Neural crest cell (in vitro differentiated cells): Measurements from ENCODE around the gene TICAM1. TPM values are rescaled to one million over a fixed set of nuclear protein-coding genes. Genes with fewer than 3 reads are reported as not detected.
"Not testable (repeated sequence)": the region's sequence is repeated elsewhere in the genome, so short reads cannot be mapped to it uniquely, and the experiment has no call there.

Source experiments
- DNase-seq: peaks from one replicate; pipeline ENCODE4 v3.0.0; 2021; ENCODE audit warnings: low read depth, mixed read lengths, low spot score
- H3K27ac Mint-ChIP-seq: one replicate; pipeline ENCODE4 v1.8.0; 2021; ENCODE audit warnings: mild to moderate bottlenecking, mixed read lengths; ENCODE audit not compliant: unreplicated experiment
- H3K27me3 Mint-ChIP-seq: 2 replicates; pipeline ENCODE4 v1.8.0; 2021; ENCODE audit warnings: low read depth, mild to moderate bottlenecking, mixed read lengths
- H3K36me3 Mint-ChIP-seq: 2 replicates; pipeline ENCODE4 v1.8.0; 2021; ENCODE audit warnings: low read depth, mild to moderate bottlenecking, mixed read lengths
- H3K4me1 Mint-ChIP-seq: 2 replicates; pipeline ENCODE4 v1.8.0; 2021; ENCODE audit warnings: mixed read lengths
- H3K4me3 Mint-ChIP-seq: one replicate; pipeline ENCODE4 v1.8.0; 2021; ENCODE audit warnings: mild to moderate bottlenecking, mixed read lengths
- H3K9me3 Mint-ChIP-seq: 2 replicates; pipeline ENCODE4 v1.8.0; 2021; ENCODE audit warnings: mixed read lengths
- CTCF ChIP-seq: fragments of 200-600 bp; sonication (generic); conservative IDR thresholded peaks from 2 replicates; pipeline ENCODE4 v1.5.0; 2021; ENCODE audit warnings: antibody characterized with exemption, mild to moderate bottlenecking
- total RNA-seq: library from RNA; stranded (reverse); gene quantifications from 2 replicates; pipeline ENCODE4 v1.2.1, GENCODE V29; 2021

TICAM1 gene
- total RNA-seq, 1 donor from 2014 or later: 0.72 TPM

DNA sequence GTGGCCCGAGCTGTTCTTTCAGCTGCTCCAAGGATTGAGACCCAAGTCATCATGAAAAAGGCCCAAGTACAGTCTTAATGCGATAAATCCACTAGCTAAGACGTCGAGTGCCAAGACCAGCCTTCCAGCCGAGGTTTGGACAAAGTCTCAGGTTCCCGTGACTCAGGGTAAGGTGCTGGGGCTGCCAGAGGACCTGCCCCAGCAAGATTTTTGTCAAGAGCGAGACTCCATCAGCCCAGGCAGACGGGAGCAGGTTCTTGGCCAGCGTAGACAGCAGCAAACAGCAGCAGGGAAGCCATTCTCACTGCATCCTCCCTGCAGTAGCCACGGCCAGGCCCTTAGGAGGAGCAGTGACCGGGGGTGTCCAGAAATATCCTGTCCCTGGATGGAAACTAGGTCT, 36.5 kb downstream of the TICAM1 start:
- no peak for TF ChIP-seq CTCF
- Mint-ChIP-seq H3K4me3 (peak overlapping the region; percentile 31), H3K27ac (no peak overlapping the region), H3K4me1 (peaks cover 21% of the 10 kb centered on the region), H3K27me3 (no peaks in the 10 kb centered on the region), H3K36me3 (peaks cover 11% of the 10 kb centered on the region), H3K9me3 (peaks cover 2% of the 10 kb centered on the region)
- no peak for DNase-seq

- not testable (repeated sequence) for H3K27me3 Mint-ChIP-seq, H3K9me3 Mint-ChIP-seq, H3K36me3 Mint-ChIP-seq, DNase-seq, H3K27ac Mint-ChIP-seq
- Mint-ChIP-seq H3K4me1 (peaks cover 21% of the 10 kb centered on the region), H3K4me3 (peak overlapping the region; percentile 85)
Measured at GRCh38 chr19:4793278-4793677, 38.2 kb downstream of the TICAM1 start.

DNA sequence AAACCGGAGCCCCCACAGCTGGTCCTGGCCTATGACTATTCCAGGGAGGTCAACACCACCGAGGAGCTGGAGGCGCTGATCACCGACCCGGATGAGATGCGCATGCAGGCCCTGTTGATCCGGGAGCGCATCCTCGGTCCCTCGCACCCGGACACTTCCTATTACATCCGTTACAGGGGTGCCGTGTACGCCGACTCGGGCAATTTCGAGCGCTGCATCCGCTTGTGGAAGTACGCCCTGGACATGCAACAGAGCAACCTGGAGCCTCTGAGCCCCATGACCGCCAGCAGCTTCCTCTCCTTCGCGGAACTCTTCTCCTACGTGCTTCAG, 38.7 kb downstream of the TICAM1 start:
- H3K27ac Mint-ChIP-seq, DNase-seq, H3K36me3 Mint-ChIP-seq, H3K9me3 Mint-ChIP-seq, H3K27me3 Mint-ChIP-seq: not testable (repeated sequence)
- Mint-ChIP-seq H3K4me1 (peaks cover 21% of the 10 kb centered on the region), H3K4me3 (peak overlapping the region; percentile 85)

- H3K27me3 Mint-ChIP-seq, H3K36me3 Mint-ChIP-seq, DNase-seq, H3K9me3 Mint-ChIP-seq, H3K27ac Mint-ChIP-seq: not testable (repeated sequence)
- Mint-ChIP-seq H3K4me3 (peak overlapping the region; percentile 89), H3K4me1 (peaks cover 21% of the 10 kb centered on the region)
Measured at GRCh38 chr19:4792019-4792865, 39.3 kb downstream of the TICAM1 start.

GRCh38 chr19:4791183-4792018, 40.1 kb downstream of the TICAM1 start, which contains the start of gene FEM1A:
TSS of gene FEM1A (plus strand) at chr19:4791734. CDS start at chr19:4791855, 121 bp downstream.
- peaks cover 7% of the 10 kb centered on the region for H3K27me3 Mint-ChIP-seq
- peak within 1 kb of the TSS; percentile 74 for H3K27ac Mint-ChIP-seq
- peaks cover under 1% of the 10 kb centered on the region for H3K36me3 Mint-ChIP-seq
- H3K4me3 Mint-ChIP-seq: peak within 1 kb of the TSS; percentile 89
- no peaks in the 10 kb centered on the region for H3K9me3 Mint-ChIP-seq
- DNase-seq: peak; percentile 98
- H3K4me1 Mint-ChIP-seq: peaks cover 16% of the 10 kb centered on the region
- peak; percentile 100 for TF ChIP-seq CTCF

GRCh38 chr19:4786412-4787016, 45.0 kb downstream of the TICAM1 start:
- not testable (repeated sequence) for DNase-seq, H3K4me1 Mint-ChIP-seq, H3K4me3 Mint-ChIP-seq, H3K36me3 Mint-ChIP-seq, H3K27ac Mint-ChIP-seq, H3K9me3 Mint-ChIP-seq
- peaks cover 28% of the 10 kb centered on the region for H3K27me3 Mint-ChIP-seq

DNA sequence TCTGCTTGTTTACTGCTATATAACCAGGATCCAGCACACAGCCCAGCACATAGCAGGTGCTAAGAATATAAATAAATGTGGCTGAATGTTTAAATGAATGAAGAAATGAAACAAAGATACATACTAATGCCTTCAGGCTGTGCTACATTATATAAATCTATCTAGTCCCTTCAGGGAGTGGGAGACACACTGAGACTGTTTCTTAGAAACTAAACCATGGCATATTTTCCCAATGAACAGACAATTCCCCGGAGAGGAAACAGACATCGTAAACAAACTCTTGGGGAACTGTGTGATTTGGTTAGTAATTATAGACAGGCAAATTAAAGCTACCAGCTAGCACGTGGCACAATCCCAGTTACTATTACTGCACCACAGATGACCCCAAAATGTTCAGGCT, 49.7 kb downstream of the TICAM1 start:
- no peak for DNase-seq
- Mint-ChIP-seq H3K27ac (no peak overlapping the region), H3K4me1 (no peaks in the 10 kb centered on the region), H3K9me3 (no peaks in the 10 kb centered on the region), H3K27me3 (peaks cover 49% of the 10 kb centered on the region), H3K36me3 (no peaks in the 10 kb centered on the region), H3K4me3 (no peak overlapping the region)
- no peak for TF ChIP-seq CTCF
